Peyer's patch (tissue), 4 donors: ENCODE data around the gene TOMM6. TPM values are rescaled to one million over a fixed set of nuclear protein-coding genes. Genes with fewer than 3 reads are reported as not detected.

Experiments used
- DNase-seq, 3 donors: peaks; one replicate each; pipeline ENCODE4 v3.0.0-alpha.2; 2017 to 2019
- H3K27ac ChIP-seq, 4 donors: fragments of 200-600 bp; sonication (generic); one replicate each; pipeline ENCODE4 v1.5.1; 2016 to 2019
- H3K27me3 ChIP-seq, 2 donors: fragments of 200-600 bp; sonication (generic); one replicate each; pipeline ENCODE4 v1.5.1; 2019
- H3K36me3 ChIP-seq, 3 donors: fragments of 200-600 bp; sonication (generic); one replicate each; pipeline ENCODE4 v1.5.1; 2016 to 2019
- H3K4me1 ChIP-seq, 4 donors: fragments of 200-600 bp; sonication (generic); one replicate each; pipeline ENCODE4 v1.5.1; 2016 to 2019
- H3K4me3 ChIP-seq, 4 donors: fragments of 200-600 bp; sonication (generic); 1 replicate in 3 of 4; 2 replicates in 1 of 4; pipeline ENCODE4 v1.5.1; 2016 to 2019; ENCODE audit warnings: mild to moderate bottlenecking in 1 of 4
- H3K9me3 ChIP-seq, 4 donors: fragments of 200-600 bp; sonication (generic); one replicate each; pipeline ENCODE4 v1.5.1; 2016 to 2019; ENCODE audit warnings: mild to moderate bottlenecking in 1 of 4
- POLR2A ChIP-seq, 2 donors: fragments of 450-650 bp; IDR thresholded peaks; one replicate each; pipeline ENCODE4 v1.5.1; 2017; ENCODE audit warnings: antibody characterized with exemption in 2 of 2, mild to moderate bottlenecking in 2 of 2, moderate library complexity in 2 of 2
- total RNA-seq, 4 donors: library from RNA; depleted of rRNA; stranded (reverse); fragments of >200 nt; gene quantifications; one replicate each; pipeline ENCODE4 v1.1.0, GENCODE V29; 2016
- TF ChIP-seq, protein P1 (sequence below), 6 experiments: fragments of 450-650 bp in 4 of 6; fragments of 200-600 bp in 2 of 6; sonication (generic) in 1 of 6; IDR thresholded peaks; one replicate each; pipeline ENCODE4 v1.5.1; 2017 to 2019; ENCODE audit warnings: antibody characterized with exemption in 6 of 6, mild to moderate bottlenecking in 3 of 6, moderate library complexity in 1 of 6

Gene TOMM6
- total RNA-seq, 4 donors from 2014 or later, result 36.7 to 72.6 (median 62.4) TPM

- no peak for TF ChIP-seq POLR2A (IDR thresholded peaks at IDR 0.05)
- TF ChIP-seq, protein P1, sequence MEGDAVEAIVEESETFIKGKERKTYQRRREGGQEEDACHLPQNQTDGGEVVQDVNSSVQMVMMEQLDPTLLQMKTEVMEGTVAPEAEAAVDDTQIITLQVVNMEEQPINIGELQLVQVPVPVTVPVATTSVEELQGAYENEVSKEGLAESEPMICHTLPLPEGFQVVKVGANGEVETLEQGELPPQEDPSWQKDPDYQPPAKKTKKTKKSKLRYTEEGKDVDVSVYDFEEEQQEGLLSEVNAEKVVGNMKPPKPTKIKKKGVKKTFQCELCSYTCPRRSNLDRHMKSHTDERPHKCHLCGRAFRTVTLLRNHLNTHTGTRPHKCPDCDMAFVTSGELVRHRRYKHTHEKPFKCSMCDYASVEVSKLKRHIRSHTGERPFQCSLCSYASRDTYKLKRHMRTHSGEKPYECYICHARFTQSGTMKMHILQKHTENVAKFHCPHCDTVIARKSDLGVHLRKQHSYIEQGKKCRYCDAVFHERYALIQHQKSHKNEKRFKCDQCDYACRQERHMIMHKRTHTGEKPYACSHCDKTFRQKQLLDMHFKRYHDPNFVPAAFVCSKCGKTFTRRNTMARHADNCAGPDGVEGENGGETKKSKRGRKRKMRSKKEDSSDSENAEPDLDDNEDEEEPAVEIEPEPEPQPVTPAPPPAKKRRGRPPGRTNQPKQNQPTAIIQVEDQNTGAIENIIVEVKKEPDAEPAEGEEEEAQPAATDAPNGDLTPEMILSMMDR (IDR thresholded peaks at IDR 0.05), result no peak
- Histone ChIP-seq H3K4me3 (no peak overlapping the region), H3K27me3 (no peaks in the 10 kb centered on the region), H3K27ac (no peak overlapping the region), H3K9me3 (no peaks in the 10 kb centered on the region), H3K36me3 (no peaks in the 10 kb centered on the region), H3K4me1 (peaks cover 0 to 5% (median 0%) of the 10 kb centered on the region in 4 donors)
- no peak for DNase-seq
Observed at GRCh38 chr6:41743406-41744235, 43.9 kb upstream of the TOMM6 start.

DNA sequence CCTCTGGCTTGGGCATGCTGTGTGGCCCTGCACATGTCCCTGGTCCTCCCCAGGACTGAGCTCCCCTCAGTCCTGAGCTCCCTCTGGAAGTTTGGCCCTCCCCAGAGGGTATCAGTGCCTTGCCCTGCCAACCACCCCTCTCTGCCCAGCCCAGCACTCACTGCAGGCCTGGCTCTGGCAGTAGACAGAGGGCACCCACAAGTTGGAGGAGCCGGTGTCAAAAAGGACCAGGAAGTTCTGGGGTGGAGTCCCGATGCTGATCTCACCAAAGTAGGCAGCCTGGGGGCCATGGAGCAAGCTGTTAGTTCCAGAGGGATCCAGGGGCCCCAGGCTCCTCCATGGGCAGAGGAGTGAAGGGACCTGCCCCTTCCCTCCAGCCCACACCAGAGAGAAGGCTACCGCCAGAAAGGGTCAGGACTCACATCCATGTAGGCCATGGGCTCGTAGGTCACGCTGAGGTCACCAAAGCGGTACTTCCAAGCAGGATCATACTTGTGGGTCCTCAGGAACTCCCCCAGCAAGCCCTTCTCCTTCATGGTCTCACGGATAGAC is 43.2 kb upstream of the TOMM6 start:
- no peaks in the 10 kb centered on the region for H3K36me3 ChIP-seq
- H3K27me3 ChIP-seq, result no peaks in the 10 kb centered on the region
- H3K4me1 ChIP-seq, result peaks cover 0 to 5% (median 0%) of the 10 kb centered on the region in 4 donors
- H3K9me3 ChIP-seq, result no peaks in the 10 kb centered on the region
- TF ChIP-seq, protein P1 (IDR thresholded peaks at IDR 0.05), result no peak
- no peak for TF ChIP-seq POLR2A (IDR thresholded peaks at IDR 0.05)
- no peak overlapping the region for H3K27ac ChIP-seq
- no peak overlapping the region for H3K4me3 ChIP-seq
- DNase-seq, result no peak

DNA sequence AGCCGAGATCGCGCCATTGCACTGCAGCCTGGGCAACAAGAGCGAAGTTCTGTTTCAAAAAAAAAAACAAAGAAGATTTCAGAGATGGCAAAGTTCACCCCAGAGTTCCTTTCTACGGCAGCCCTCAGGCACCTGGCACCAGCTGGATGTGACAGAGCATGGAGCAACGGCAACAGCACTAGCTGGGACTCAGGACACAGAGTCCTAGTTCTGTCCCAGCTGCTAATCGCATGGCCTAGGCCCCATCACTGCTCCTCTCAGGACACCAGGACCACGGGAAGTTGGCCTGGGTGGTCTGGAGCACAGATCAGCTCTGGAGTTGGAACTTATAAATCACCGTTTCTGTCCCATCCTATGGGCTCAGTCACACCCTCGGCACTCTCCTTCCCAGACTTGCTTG is 41.4 kb upstream of the TOMM6 start:
- TF ChIP-seq, protein P1 (IDR thresholded peaks at IDR 0.05), result no peak
- TF ChIP-seq POLR2A (IDR thresholded peaks at IDR 0.05), result no peak
- H3K36me3 ChIP-seq, result no peaks in the 10 kb centered on the region
- H3K4me3 ChIP-seq, result no peak overlapping the region
- DNase-seq, result no peak
- peaks cover 0 to 5% (median 0%) of the 10 kb centered on the region in 4 donors for H3K4me1 ChIP-seq
- H3K9me3 ChIP-seq, result no peaks in the 10 kb centered on the region
- H3K27me3 ChIP-seq, result no peaks in the 10 kb centered on the region
- no peak overlapping the region for H3K27ac ChIP-seq

DNA sequence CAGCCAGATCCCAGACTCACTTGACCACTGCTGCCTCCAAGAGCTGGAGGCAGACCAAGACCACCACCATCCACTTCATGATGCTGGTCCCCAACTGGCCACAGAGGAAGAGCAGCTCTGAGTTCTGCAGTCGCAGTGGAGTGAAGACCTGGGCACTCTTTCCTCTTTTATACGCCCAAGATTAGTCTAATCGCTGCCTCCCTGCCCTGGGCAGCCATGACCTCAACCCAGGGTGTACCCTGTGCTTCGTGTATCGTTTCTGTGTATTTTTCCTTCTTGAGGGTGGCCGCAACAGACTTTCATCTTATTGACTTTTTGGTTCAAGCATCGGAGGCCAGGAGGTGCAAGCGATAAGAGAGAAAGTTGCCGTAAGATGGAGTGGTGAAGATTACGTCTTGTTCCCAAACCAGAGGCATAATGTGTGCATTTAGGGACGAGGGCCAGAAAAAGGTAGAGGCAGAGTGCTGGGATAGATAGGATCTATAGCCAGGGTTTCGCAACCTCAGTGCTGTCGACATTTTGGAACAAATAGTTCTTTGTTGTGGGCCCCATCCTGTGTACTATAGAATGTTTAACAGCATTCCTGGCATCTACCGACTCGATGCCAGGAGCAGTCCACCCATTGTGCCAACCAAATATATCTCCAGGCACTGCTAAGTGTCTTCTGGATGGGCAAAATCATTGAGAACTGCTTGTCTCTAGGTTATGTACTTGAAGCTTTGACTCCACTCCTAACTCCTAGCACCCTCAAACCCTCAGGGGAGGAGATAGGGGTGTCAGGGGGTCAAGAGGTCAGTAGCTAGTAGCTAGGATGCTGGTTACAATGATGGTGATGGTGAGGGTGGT is 40.0 kb upstream of the TOMM6 start, which contains the start of gene PGC:
PGC (minus strand) TSS at position 142 of the 846 bp plus-strand sequence; CDS start at position 79, 63 bp downstream.
- no peaks in the 10 kb centered on the region for H3K9me3 ChIP-seq
- no peak for DNase-seq
- no peaks in the 10 kb centered on the region for H3K4me1 ChIP-seq
- no peak within 1 kb of the TSS for H3K4me3 ChIP-seq
- H3K36me3 ChIP-seq, result no peaks in the 10 kb centered on the region
- H3K27me3 ChIP-seq, result no peaks in the 10 kb centered on the region
- H3K27ac ChIP-seq, result no peak within 1 kb of the TSS
- TF ChIP-seq, protein P1 (IDR thresholded peaks at IDR 0.05), result no peak
- no peak for TF ChIP-seq POLR2A (IDR thresholded peaks at IDR 0.05)

DNA sequence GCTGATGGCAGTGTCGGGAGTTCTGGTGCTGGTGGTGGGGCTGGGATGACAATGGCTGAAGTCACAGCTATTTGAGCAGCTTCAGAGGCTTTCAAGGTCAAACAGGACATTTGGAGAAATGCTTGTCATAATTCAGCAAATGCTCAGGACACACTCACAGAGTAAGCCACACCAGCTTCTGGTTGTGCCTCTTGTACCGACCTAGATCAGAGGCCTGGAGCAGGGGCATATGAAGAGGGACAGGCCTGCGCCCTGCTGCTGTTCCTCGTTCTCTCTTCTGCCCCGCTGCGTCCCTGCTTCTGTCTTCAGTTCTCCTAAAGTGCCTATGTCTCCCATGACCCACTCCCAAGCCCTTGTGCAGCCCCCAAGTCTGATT is 39.4 kb upstream of the TOMM6 start:
- Histone ChIP-seq H3K27ac (no peak overlapping the region), H3K9me3 (no peaks in the 10 kb centered on the region), H3K4me1 (no peaks in the 10 kb centered on the region), H3K36me3 (no peaks in the 10 kb centered on the region), H3K4me3 (no peak overlapping the region), H3K27me3 (no peaks in the 10 kb centered on the region)
- DNase-seq, result no peak
- TF ChIP-seq, protein P1 (IDR thresholded peaks at IDR 0.05), result no peak
- no peak for TF ChIP-seq POLR2A (IDR thresholded peaks at IDR 0.05)
